CD4-positive, alpha-beta T cell treated with Interleukin-12 subunit alpha and Interleukin-12 subunit beta, for 1 hour (primary cell): ENCODE results near the gene TP53TG3D.
"Not testable (repeated sequence)": the region's sequence is repeated elsewhere in the genome, so short reads cannot be mapped to it uniquely, and the experiment has no call there.

ENCODE experiments used
- DNase-seq: peaks from one replicate; pipeline ENCODE4 v3.0.0-alpha.2; 2020

Gene TP53TG3D, protein sequence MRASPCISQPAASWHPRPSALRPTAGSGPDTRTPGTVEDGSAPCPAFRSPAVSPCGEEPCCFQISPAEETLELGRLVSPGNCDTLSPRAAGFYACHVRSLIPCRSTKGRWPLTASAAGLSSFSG

DNA sequence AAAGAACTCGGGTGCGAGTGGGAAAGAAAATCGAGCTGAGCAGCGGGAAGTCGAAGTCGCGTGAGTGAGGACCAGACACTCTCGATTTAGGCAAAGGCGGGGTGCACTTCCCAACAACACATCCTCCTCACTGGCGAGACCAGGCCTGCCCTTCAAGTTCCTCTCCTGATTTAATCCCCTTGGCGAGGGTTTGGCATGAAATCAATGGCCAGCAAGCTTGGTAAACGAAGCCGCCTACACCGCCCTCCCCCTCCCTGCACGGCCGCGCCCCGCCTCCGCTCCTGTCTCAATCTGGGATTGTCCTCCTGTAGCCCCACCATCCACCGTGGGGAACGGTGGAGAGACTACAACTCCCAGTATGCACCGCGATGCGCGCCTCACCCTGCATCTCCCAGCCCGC is at the start of gene TP53TG3D:
Gene TP53TG3D (plus strand): TSS at position 301 of the 400 bp plus-strand sequence. CDS start 68 bp downstream, at position 369.
- DNase-seq: not testable (repeated sequence)

- peak; percentile 20 for DNase-seq
These were observed 421 bp downstream of the TP53TG3D start for GRCh38 chr16:32253507-32253906.

- DNase-seq: not testable (repeated sequence)
These were observed 8.4 kb downstream of the TP53TG3D start for GRCh38 chr16:32261526-32261925.

DNA sequence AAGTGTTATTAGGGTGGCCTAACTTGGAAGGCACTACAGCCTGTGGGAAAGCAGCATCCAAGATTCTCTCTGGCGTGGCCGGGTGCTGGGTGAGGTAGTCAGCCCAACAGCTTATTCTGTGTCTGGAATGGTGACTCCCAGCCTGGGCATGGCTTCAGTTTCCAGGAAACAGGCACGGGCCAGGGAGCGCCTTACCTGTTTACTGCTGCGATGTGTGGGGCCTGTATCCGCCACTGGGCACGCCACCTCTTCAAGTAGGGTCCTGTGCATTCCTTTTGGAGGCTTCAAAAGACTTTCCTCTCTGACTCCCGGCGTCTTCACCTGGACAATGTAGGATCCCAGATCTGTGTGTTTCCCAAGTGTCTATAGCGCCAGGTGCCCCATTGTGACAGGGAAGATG is 10.5 kb downstream of the TP53TG3D start:
- not testable (repeated sequence) for DNase-seq

DNA sequence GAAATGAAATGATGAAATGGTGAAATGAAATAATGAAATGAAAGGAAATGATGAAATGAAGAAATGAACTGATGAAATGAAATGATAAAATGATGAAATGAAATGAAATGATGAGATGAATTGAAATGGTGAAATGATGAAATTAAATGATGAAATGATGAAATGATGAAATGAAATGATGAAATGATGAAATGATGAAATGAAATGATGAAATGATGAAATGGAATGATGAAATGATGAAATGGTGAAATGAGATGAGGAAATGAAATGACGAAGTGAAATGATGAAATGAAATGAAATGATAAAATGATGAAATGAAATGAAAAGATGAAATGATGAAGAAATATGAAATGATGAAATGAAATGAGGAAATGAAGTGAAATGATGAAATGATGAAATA is 28.8 kb downstream of the TP53TG3D start:
- not testable (repeated sequence) for DNase-seq

- DNase-seq: not testable (repeated sequence)
These were observed 29.9 kb downstream of the TP53TG3D start for GRCh38 chr16:32283024-32283423.

DNA sequence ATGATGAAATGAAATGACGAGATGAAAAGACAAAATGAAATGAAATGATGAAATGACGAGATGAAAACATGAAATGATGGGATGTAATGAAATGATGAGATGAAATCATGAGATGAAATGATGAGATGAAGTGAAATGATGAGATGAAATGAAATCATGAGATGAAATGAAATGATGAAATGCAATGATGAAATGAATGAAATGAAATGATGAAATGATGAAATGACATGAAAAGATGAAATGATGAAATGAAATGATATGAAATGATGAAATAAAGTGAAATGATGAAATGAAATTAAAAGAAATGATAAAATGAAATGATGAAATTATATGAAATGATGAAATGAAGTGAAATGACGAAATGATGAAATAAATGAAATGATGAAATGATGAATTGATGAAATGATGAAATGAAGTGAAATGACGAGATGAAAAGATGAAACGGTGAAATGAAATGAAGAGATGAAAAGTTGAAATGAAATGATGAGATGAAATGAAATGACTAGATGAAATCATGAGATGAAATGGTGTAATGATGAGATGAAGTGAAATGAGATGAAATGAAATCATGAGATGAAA is 30.9 kb downstream of the TP53TG3D start:
- DNase-seq: not testable (repeated sequence)

DNA sequence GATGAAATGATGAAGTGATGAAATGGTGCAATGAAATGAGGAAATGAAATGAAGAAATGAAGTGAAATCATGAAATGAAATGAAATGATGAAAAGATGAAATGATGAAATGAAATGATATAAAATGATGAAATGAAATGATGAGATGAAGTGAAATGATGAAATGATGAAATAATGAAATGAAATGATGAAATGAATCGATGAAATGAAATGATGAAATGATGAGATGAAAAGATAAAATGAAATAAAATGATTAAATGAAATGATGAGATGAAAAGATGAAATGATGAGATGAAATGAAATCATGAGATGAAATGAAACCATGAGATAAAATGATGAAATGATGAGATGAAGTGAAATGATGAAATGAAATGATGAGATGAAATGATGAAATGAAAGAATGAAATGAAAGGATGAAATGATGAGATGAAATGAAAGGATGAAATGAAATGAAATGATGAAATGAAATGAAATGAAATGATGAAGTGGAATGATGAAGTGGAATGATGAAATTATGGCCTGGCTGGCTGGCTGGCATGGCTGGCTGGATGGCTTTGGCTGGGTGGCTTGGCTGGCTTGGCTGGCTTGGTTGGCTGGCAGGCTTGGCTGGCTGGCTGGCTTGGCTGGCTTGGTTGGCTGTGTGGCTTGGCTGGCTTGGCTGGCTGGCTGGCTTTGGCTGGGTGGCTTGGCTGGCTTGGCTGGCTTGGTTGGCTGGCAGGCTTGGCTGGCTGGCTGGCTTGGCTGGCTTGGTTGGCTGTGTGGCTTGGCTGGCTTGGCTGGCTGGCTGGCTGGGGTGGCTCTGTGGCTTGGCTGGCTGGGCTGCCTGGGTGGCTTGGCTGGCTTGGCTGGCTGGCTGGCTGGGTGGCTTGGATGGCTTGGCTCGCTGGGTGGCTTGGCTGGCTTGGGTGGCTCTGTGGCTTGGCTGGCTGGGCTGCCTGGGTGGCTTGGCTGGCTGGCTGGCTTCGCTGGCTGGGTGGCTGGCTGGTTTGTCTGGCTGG is 32.0 kb downstream of the TP53TG3D start:
- not testable (repeated sequence) for DNase-seq

GRCh38 chr16:32286193-32286592 is 33.1 kb downstream of the TP53TG3D start:
- not testable (repeated sequence) for DNase-seq

- DNase-seq: not testable (repeated sequence)
These were observed 34.7 kb downstream of the TP53TG3D start for GRCh38 chr16:32287743-32288142.

DNA sequence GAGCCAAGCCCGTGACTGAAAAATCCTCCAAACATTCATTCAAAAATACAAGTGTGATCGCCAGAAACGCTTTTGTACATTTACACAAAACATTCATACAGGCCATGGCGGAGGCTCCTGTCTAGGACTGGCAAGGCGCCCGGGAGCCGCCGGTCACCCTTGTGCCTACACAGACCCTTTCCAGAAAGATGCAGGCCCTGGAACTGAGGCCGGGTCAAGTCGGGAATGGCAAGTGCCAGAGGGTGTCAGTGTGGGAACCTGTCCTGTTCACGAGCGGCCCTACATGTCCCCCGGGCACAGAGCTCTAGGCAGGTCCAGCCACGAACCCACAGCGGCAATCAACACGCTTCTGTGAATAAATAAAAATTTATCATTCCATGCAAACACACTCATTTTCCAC is 36.1 kb downstream of the TP53TG3D start:
- not testable (repeated sequence) for DNase-seq

- not testable (repeated sequence) for DNase-seq
These were observed 49.7 kb downstream of the TP53TG3D start for GRCh38 chr16:32302776-32303175.
